ENCODE data around the gene PALLD.

PALLD gene

DNA sequence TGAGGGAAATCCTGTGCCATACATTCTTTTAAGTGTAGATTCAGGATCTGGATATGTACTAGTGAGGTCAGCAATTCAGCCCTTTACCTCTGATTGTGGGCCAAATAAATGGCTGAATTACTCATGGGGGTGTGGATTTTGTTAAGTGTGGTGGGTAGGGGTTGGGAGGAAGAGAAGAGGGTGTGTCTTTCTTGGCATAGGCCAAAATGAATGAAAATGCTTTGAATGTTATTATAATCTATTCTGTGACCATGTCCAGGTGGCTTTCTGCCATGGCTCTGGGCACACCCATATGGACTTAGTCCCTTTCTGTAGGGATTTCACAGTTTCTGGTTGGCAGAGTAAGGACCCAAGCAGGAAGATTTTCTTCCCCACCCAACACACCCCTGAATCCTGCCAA, 268.9 kb downstream of the PALLD start:
- DNase-seq (ENCODE audit: low read depth), result no peak

DNA sequence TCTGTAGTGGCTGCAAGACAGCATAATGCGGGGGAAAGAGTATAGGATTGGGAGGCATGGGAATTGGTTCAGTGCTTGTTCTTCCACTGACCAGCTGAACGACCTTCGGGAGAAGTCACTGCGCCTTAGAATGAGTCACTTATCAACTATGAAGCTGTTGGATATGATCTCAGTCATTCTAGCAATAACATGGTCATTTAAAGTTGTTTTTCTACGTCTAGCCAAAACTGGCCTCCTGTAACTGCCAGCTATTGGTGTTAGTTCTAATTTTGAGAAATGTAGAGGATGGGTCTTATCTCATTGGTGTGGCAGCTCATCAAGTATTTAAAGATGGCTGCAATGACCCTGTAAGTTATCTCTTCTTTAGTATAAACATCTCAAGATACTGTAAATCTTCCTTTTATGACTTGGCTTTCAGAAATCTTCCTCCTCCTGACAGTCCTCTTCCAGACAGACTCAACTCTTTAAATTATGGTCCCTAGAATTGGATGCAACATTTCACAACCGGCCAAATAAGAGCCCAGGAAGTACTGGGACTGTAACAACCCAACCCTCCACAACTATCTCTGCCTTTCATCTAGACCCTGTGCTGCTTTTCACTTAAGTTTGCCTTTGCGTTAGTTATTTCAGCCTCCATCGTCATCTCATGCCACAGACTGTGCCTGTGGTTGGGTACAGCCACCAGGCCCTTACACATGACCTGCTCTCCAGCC, 269.9 kb downstream of the PALLD start:
- no peak for DNase-seq (ENCODE audit: low read depth)

DNA sequence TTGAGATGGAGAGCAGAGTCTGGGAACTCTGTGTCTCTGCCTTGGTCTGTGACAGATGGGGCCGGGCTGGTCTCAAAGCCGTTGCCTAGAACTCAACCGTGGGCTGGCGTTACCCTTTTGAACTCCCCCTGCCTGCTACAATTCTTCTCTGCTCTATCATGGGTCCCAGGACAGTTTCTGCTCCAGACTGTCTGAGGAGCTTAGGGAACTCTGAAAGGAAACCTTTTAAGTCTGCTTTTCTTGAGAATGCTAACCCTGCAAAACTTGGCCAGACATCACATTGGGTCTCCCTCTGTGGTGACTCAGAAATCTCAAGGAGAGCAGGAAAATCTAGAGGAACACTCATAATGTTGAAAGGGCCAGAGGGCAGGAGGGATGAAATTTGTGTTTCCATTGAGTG, 272.6 kb downstream of the PALLD start:
- DNase-seq (ENCODE audit: low read depth), result no peak

DNA sequence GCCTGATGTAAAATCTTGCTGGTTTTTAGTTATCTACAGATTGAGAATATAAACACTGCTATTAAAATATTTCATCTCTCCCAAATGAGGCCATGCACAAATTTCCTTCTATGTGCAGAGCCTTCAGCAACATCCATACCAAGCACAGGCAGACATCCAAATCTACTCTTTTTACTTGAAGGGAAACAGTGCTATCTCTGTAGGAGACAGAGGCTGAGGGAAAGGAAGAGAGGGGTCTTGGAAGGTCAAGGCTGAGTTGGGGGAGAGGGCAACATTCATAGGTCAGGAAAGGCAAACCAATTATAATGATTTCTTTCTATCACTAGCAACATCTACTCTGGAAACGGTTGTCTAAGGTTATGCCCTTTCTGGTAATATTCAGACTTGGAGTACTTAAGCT, 273.0 kb downstream of the PALLD start:
- no peak for DNase-seq (ENCODE audit: low read depth)

DNA sequence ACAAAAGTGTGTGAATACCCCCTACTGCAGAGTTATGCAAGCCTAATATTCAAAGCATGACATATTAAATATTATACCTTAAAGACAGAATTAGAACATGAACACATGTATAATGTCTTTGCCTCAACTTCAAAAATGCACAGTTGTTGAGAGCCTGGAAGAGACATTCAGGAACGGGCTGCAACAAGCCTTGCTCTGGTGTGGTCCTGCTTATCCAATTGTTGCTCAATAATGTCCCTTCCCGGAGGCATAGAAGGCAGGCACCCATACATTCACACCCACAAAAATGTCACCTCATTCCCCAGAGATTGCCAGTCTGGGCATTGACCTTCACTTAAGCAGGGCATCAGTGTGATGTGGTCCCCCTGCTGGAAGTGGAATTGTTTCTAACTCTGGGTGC, 274.4 kb downstream of the PALLD start:
- DNase-seq (ENCODE audit: low read depth), result no peak

DNA sequence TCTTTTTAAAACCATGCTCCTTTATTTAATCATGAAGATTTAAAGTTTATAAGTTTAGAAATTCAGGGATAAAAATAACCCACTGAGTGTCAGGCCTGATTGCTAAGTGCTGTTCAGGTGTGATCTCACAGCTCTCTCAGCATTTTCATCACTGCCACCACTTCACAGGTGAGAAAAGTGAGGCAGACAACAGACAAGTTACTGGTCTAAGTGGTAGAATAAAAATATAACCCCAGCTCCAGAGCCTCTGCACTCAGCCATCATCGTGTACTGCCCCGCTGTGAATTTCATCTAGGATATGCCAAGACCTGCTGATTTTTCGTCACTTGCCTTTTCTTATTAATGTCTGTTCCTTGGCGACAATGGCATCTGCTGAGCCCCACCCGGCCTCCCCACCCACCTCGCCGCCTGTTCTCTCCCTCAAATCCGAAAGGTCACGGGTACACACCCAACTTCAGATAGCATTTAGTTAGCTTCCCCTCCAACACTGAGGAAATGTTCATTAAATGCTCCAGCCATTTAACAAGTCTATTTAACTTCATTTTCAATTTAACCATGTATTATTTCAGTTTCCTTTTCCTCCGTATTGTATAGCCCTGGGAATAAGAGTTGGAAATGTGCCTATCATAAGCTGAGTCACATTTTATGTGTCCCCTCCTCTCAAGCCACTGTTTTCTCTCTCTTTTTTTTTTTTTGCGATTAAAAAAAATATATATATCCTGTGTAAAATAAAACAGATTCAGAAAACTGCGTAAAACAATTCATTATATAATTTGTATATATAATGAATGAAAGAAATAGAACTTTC, 276.7 kb downstream of the PALLD start:
- no peak for DNase-seq (ENCODE audit: low read depth)

DNA sequence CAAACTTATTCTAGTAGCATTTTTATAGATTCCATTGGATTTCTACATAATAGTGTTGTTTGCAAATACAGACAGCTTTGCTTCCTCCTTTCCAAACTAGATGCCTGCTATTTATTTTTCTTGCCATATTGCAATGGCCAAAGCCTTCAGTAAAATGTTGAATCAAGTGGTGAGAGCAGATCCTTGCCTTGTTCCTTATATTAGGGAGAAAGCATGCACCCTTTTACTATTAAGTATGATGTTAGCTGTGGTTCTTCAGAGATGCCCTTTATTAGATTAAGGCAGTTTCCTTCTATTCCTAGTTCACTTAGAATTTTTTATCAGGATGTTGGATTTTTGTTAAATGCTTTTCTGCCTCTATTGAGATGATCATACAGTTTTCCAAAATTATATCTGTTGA, 279.5 kb downstream of the PALLD start:
- no peak for DNase-seq (ENCODE audit: low read depth)

DNA sequence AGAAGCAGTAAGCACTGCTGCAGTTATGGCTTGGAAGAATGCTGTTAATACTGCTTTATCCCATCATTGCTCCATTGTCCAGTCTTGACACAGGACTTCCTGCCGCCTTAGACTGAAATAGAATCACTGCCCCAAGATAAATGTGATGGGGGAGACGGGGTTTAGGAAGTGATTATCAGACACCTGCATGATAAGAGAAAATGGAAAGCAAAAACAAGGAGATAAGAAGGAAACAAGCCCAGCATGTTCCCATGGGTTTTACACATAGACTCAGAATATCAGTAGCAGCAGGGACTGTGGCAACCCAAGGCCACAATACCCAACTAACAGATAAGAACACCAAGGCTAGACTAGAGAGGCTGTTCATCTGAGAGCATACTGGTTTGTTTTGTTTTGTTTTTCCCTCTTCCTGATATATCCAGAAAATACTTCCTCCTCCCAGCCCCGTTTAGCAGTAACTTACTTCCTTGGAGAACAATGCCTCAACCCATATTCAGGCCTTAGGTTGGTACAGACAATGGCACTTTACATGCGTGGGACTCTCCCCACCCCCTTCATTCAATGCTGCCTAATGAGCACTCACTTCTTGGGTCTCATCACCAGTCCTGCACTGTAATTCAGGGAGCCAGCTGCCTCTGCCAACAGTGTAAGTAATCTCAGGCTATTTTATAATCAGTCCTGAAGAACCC, 280.6 kb downstream of the PALLD start:
- DNase-seq (ENCODE audit: low read depth), result no peak

DNA sequence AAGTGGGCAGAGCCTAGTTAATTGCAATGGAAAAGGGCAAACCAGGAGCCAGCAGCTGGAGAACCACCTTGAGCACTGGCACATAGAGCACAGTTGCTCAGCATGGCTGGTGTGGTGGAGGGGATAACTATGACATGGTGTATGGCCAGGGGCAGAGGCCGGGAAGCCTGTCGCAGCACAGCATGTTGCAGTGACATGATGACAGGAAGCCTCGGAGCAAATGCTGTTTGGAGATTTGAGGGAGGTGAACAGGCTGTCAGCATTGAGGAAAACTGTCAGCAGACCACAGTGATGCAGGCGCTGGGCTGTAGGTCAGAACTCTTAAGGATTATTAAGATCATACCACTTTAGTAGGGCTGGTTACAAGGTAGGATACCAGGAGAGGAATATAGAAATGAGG, 284.5 kb downstream of the PALLD start:
- DNase-seq (ENCODE audit: low read depth), result no peak

DNA sequence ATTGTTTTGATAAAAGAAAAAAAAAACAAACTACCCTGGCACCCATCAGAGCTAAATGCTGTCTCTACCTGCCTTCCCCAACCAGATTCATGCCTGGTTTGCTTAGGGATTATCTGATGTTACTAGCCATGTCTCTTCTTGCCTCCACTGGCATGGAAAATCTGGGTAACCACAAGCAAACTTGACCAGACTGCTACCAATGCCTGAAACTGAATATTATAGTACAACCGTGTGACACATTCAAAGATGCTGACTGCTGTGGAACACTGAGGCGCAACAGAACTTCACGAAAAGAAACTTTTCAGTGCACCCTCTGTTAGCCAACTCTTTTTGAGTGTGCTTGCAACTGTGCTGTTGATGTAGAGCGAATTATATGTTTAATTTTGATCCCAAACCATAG, 285.1 kb downstream of the PALLD start:
- DNase-seq (ENCODE audit: low read depth), result no peak

DNA sequence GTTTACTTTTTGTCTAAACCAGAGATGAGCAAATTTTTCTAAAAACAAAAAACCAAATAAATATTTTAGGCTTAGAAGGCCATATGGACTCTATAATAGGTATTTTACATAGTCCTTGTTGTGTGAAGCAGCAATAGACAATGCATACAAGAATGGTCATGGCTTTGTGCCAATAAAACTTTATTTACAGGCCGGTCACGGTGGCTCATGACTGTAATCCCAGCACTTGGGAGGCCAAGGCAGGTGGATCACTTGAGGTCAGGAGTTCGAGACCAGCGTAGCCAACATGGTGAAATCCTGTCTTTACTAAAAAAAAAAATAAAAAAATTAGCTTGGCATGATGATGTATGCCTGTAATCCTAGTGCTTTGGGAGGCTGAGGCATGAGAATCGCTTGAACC, 285.6 kb downstream of the PALLD start:
- DNase-seq (ENCODE audit: low read depth), result no peak

DNA sequence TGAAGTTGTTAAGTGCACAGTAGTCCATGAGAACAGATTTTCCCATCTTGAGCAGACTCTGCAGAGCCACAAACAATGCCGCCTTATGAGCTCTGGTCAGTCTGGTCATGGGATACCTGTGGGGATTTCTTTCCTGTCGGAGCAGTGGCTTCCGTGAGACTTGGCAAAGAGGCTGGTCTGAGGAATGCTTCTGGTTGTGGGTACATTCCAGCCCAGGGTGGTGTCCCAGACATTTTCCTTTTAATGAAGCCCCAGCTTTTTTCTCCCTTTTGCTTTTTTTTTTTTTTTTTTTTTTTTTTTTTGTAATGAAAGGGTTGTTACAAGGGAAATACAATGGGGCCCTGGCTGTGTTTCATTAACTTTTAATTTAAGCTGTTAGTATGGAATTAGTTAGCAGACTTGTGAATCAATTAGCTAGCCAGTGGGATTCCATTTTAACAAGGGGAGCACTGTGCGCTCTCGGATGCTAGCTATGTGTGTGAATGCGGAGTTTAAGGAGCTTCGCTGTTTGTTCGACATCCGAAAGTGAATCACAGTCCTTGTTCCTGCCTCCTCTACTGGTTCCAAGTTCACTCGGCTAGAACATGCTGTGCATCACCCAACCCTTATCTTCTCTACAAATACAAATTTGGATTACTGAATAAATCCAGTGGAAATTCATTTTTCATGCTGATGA, 288.1 kb downstream of the PALLD start:
- DNase-seq (ENCODE audit: low read depth), result no peak

DNA sequence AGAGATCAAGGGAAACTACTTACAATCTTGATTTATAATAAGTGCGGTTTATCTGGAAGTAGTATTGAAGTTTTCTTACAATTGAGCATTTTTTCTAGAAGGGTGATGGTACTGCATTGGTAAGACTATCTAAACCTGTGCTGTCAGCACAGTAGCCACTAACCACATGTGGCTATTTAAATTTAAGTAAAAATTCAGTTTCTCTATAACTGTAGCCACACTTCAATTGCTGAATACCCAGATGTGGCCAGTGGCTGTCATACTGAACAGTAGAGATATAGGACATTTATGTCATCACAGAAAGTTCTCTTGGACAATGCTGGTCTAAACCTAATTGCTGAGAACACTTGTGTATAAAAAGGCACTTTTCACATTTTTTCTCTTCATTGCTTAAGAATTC, 290.5 kb downstream of the PALLD start:
- DNase-seq (ENCODE audit: low read depth), result no peak

DNA sequence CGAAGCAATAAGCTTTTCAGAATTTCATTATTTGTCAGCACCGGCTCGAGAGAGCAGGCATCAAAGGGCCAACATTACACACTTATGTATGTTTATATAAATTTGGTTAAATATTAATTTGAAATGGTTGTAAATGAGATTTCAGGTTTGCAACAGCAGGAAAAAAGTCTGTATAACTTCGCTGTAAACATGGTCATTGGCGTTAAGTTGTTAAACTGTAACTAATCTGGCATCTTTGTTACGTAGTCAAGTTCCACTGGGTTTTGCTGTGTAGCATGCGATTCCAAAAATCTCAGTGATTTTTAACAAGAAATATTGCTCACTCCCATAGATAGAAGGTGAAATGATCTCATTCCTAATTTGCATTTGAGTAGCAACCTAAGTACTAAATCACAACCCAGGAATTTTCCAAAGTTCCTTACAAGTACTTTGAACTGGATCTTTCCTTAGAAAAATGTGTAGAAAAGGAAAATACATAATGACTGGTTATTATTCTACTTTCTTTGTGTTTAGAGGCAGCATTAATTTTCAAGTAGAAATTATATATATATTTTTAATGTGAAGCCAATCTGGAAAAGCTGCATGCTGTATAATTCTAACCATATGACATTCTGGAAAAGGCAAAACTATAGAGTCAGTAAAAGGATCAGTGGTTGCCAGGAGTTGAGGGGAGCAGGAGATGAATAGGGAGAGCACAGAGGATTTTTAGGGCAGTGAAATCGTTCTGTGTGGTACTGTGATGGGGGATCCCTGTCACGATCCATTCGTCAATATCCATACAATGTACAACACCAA, 291.1 kb downstream of the PALLD start:
- DNase-seq (ENCODE audit: low read depth), result no peak

DNA sequence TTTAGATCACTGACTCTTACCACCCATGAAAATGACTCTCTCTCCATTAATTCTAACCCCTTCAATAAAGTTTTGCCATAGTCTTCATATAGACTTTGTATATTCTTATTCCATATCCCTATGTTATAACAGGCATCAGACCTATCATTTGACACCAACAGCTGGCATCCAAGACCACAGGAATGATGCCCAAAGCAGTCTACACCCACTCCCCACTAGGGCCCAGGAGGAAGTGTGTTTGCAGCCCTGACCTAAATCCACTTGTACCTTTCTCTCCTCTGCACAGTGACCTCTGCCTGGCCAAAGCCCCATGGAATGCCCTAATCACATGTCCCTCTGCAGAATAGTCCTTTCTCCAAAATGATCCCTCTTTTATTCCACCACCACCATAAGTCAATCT, 294.0 kb downstream of the PALLD start:
- no peak for DNase-seq (ENCODE audit: low read depth)

DNA sequence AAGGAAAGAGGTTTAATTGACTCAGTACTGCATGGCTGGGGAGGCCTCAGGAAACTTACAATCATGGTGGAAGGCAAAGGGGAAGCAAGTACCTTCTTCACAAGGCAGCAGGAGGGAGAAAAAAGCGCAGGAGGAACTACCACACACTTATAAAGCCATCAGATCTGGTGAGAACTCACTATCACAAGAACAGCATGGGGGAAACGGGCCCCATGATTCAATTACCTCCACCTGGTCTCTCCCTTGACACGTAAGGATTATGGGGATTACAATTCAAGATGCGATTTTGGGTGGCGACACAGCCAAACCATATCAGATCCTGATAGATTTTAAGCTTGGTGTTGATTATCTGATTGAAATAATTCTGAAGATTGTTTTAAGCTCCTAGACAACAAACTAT, 294.5 kb downstream of the PALLD start:
- DNase-seq (ENCODE audit: low read depth), result no peak

DNA sequence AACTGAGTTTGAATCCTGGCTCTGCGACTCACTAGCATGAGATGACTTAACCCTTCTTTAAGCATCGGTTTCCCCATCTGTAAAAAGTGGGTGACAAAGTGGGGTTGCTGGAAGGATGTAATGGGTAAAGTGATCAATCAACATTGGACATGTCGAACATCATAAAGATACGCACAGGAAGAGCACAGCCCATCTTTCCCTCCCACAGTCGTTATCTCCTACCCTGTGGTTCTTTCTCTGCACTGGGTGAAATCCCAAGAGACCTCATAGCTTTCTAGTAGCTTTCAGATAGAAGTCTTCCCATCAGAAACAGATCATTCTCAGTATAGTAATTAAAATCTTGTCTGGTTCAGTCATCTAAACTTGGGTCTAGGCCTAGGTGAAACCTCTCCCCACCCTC, 296.7 kb downstream of the PALLD start:
- DNase-seq (ENCODE audit: low read depth), result no peak

DNA sequence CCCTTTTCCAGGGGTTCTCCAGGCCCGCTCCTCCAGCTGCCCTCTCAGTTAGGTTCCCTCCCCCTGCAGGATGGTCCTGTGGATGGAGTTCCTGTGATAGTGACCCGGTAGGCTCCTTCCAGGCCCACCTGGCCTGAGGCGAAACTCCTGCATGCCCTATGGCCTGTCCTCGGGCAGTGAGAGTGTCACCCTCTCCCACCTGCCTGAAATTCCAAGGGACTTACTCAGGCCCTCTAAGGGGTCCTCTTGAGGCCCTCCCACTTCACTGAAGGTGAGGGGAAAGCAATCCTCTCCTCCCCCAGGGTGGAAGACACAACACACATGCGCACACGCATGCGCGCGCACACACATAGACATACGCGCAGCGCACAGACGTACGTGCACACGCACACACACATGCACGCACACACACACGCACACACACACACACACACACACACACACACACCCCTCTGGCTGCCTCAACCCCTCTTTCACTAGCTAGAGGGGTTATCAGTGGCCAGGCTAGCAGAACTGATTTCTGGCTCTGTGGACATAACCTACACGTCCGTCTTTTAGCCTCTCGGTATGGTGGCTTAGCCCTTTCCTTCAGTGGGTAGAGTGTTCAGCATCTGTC, 297.3 kb downstream of the PALLD start:
- DNase-seq (ENCODE audit: low read depth), result no peak

DNA sequence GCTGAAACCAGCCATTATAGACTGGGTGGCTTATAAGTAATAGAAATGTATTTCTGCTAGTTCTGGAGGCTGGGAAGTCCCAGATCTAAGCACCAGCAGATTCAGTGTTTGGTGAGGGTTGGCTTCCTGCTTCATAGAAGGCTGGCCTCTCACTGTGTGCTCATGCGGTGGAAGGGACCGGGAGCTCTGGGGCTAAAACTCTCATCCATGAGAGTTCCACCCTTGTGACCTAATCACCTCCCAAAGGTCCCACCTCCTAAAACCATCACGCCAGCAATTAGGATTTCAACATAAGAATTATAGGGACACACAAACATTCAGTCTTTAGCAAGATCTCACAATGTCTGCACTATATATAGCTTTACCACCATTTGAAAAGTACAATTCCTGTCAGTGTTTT, 298.0 kb downstream of the PALLD start:
- no peak for DNase-seq (ENCODE audit: low read depth)

DNA sequence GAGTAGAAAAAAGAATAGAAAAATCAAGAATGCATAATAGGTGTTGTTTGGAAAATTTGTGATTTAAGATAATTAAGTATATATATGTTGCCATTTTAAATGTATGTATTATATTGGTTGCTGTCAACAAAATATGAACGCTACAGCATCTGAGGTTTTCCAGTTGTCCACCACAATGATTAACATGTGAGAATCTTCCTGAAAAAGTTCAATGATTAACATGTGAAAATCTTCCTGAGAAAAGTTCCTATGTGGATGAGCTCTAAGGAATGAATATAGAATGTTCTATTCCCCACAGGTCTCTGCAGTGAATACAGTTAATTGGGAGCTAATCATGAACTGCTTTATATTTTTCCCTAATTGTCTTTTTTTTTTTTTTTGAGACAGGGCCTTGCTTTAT, 298.5 kb downstream of the PALLD start:
- DNase-seq (ENCODE audit: low read depth), result no peak

DNA sequence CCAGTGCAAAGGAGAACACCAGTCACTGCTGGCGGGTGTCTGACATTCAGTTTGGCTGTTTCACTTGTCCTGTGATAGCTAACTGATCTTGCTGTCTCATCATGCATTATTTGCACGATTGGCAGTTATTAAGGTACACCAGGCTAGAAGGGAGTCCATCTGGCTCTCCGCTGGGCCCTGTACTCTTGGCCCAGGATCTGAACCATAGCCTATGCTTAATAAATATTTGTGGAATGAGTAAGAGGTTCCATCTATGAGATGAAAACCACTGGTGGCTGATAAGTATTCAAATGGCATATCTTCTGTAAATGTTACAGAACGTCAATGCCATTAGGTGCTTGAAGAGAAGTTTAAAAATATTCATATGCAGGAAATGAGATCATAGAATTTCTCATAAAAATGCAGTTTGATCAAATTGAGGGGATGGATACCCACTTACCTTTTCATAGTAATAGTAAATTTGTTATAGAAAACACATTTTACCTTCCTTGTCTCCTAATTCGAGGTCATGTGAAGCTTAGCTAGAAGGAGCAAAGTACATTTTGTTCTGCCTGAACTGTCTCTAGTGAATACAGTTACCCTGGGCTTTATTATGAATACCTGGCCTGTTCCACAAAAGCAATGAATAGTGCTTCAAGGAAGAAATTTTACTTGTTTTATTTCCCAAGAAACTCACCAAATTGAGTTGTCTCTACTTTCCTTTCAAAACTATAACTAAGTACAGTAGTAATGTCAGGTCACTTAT, 299.7 kb downstream of the PALLD start:
- no peak for DNase-seq (ENCODE audit: low read depth)
